ENCODE results near the gene POLG2. TPM values are rescaled to one million over a fixed set of nuclear protein-coding genes. Genes with fewer than 3 reads are reported as not detected.

The POLG2 gene
- total RNA-seq, 1 experiment from 2014 or later, result 51.5 TPM

- TF ChIP-seq CTCF (IDR thresholded peaks at IDR 0.05 in 2 of 3, conservative IDR thresholded peaks at IDR 0.05 in 1 of 3; ENCODE audit: borderline replicate concordance in 1 of 3, insufficient read depth in 1 of 3, low read depth in 2 of 3, low read length in 2 of 3), result peak; percentile 75 to 87 (median 78); a peak in 5 of 6 replicates
Observed at GRCh38 chr17:64491034-64491860, 5.6 kb downstream of the POLG2 start (continued).

GRCh38 chr17:64488301-64488700 is 8.6 kb downstream of the POLG2 start:
- intact Hi-C loops (cut with micrococcal nuclease), result no loop called here
- no peak overlapping the region for H3K4me2 ChIP-seq (ENCODE audit: low read length)
- no peaks in the 10 kb centered on the region for H3K27me3 ChIP-seq (ENCODE audit: insufficient read depth, low read length)
- H3K27ac ChIP-seq (ENCODE audit: low read depth, low read length), result no peak overlapping the region
- no peaks in the 10 kb centered on the region for H4K20me1 ChIP-seq (ENCODE audit: insufficient read depth)
- H3K79me2 ChIP-seq (ENCODE audit: insufficient read depth, low read length), result peaks cover 27% of the 10 kb centered on the region
- POLR2A ChIA-PET, result interaction anchor here (1.1 kb wide), 1 partner anchor 18 kb away, joined by 4 read pairs; the partner anchor contains the start of gene CEP95
- H3K9ac ChIP-seq (ENCODE audit: low read length), result no peak overlapping the region
- RAD21 ChIA-PET (ENCODE audit: low non-redundant PET in 1 of 2, low total read pairs in 2 of 2, uncharacterized antibody in 2 of 2, unreplicated experiment in 2 of 2), result no interaction called here
- no peaks in the 10 kb centered on the region for H3K4me1 ChIP-seq (ENCODE audit: control insufficient read depth in 1 of 2, insufficient read depth in 2 of 2, low read length in 2 of 2)
- H2AFZ ChIP-seq (ENCODE audit: low read depth, low read length, poor library complexity, severe bottlenecking), result no peak overlapping the region
- CTCF ChIA-PET, result interaction anchor here (0.7 kb wide), 1 partner anchor 68 kb away, joined by 3 read pairs; no protein-coding TSS in a partner anchor
- BruUV-seq (replicated peaks), result no TSS peak
- no peak for TF ChIP-seq TCF7L2 (IDR thresholded peaks at IDR 0.05; ENCODE audit: borderline replicate concordance, extremely low read depth, insufficient read depth, insufficient read length)
- no peak for TF ChIP-seq CEBPB (IDR thresholded peaks at IDR 0.05; ENCODE audit: low read depth)
- H3K36me3 ChIP-seq (ENCODE audit: control insufficient read depth in 1 of 2, insufficient read depth in 2 of 2, low read length in 2 of 2), result peaks cover 51 to 63% of the 10 kb centered on the region in 2 experiments
- DNase-seq (ENCODE audit: low read depth, low spot score) (no peak), ATAC-seq (no peak)
- H3K4me3 ChIP-seq (replicated peaks in 1 of 2; ENCODE audit: low read depth in 1 of 2, low read length in 2 of 2), result no peak overlapping the region
- H3K9me3 ChIP-seq (ENCODE audit: control insufficient read depth in 1 of 2, insufficient read depth in 1 of 2, low read depth in 1 of 2, low read length in 2 of 2), result no peaks in the 10 kb centered on the region
- H3K9me2 ChIP-seq (ENCODE audit: insufficient read depth), result no peaks in the 10 kb centered on the region
